Osteoblast (primary cell): ENCODE results near the gene TRIM65. TPM values are rescaled to one million over a fixed set of nuclear protein-coding genes. Genes with fewer than 3 reads are reported as not detected.
A peak's percentile ranks its signal among the peaks of the same experiment; 100 is the strongest.

ENCODE experiments used
- DNase-seq: peaks from one replicate; pipeline ENCODE4 v3.0.0; 2011; ENCODE audit warnings: low spot score, mixed read lengths; ENCODE audit not compliant: insufficient read length; ENCODE audit errors: missing footprints
- H2AFZ ChIP-seq: 2 replicates; pipeline ENCODE4 v1.6.0; 2011; ENCODE audit warnings: mild to moderate bottlenecking, low read length
- H3K27ac ChIP-seq: 2 replicates; pipeline ENCODE4 v1.5.1; 2011; ENCODE audit warnings: mild to moderate bottlenecking, low read depth, low read length, moderate library complexity
- H3K27me3 ChIP-seq: 2 replicates; pipeline ENCODE4 v1.6.0; 2012; ENCODE audit warnings: mild to moderate bottlenecking, control low read depth, inconsistent platforms, low read length, moderate library complexity; ENCODE audit not compliant: insufficient read depth
- H3K36me3 ChIP-seq: 2 replicates; pipeline ENCODE4 v1.5.1; 2011; ENCODE audit warnings: mild to moderate bottlenecking, low read length, control low read depth, moderate library complexity; ENCODE audit not compliant: insufficient read depth
- H3K4me1 ChIP-seq: 2 replicates; pipeline ENCODE4 v1.5.1; 2011; ENCODE audit warnings: mild to moderate bottlenecking, low read length, control low read depth, moderate library complexity; ENCODE audit not compliant: insufficient read depth
- H3K4me2 ChIP-seq: 2 replicates; pipeline ENCODE4 v1.6.0; 2011; ENCODE audit warnings: mild to moderate bottlenecking, low read length; ENCODE audit not compliant: insufficient read depth
- H3K4me3 ChIP-seq: fragments of 200-600 bp; sonication (generic); 3 replicates; pipeline ENCODE4 v1.5.1; 2012; ENCODE audit warnings: mild to moderate bottlenecking, low read length, inconsistent platforms; ENCODE audit not compliant: insufficient read depth
- H3K79me2 ChIP-seq: 2 replicates; pipeline ENCODE4 v1.6.0; 2012; ENCODE audit warnings: mild to moderate bottlenecking, low read length, control low read depth, inconsistent platforms; ENCODE audit not compliant: insufficient read depth
- H3K9me3 ChIP-seq: 2 replicates; pipeline ENCODE4 v1.5.1; 2011; ENCODE audit warnings: low read depth, low read length, control low read depth
- H4K20me1 ChIP-seq: 2 replicates; pipeline ENCODE4 v1.6.0; 2012; ENCODE audit warnings: mild to moderate bottlenecking, low read length, control low read depth; ENCODE audit not compliant: insufficient read depth
- CTCF ChIP-seq: IDR thresholded peaks from 2 replicates; pipeline ENCODE4 v1.5.1; 2011; ENCODE audit warnings: mild to moderate bottlenecking, low read depth, low read length, moderate library complexity; ENCODE audit errors: extremely low read depth
- total RNA-seq: library from RNA; depleted of rRNA; stranded (reverse); fragments of >200 nt; gene quantifications from 2 replicates; pipeline ENCODE4 v1.2.3, GENCODE V29; 2012

TRIM65 gene
- total RNA-seq, 1 donor = 22.8 TPM

DNA sequence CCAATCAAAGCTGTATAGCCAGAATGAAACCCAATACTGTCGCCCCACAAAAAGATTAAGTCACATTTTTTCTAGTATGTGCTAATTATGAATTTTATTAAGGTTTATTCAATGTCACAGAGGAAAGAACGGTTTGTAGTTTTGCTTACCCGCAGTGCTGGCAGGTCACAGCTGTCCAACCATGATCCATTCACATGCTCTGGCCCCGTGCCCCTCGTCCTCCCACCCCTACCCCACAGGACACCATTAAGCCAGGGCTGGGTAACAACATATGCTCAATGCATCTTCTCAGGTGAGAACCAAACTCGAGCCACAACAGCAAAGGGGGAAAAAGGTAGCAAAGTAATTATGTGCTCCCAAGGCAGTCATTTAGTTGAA lies 44.7 kb upstream of the TRIM65 start:
- H3K79me2 ChIP-seq = peaks cover 5% of the 10 kb centered on the region
- no peaks in the 10 kb centered on the region for H3K9me3 ChIP-seq
- DNase-seq = no peak
- no peaks in the 10 kb centered on the region for H4K20me1 ChIP-seq
- H3K4me3 ChIP-seq = peak overlapping the region; percentile 97
- no peak for TF ChIP-seq CTCF
- H3K4me2 ChIP-seq = peak overlapping the region; percentile 90
- no peaks in the 10 kb centered on the region for H3K27me3 ChIP-seq
- H3K4me1 ChIP-seq = peaks cover 3% of the 10 kb centered on the region
- H2AFZ ChIP-seq = peak overlapping the region; percentile 73
- H3K27ac ChIP-seq = peak overlapping the region; percentile 58
- H3K36me3 ChIP-seq = peaks cover 13% of the 10 kb centered on the region

GRCh38 chr17:75940727-75941441 lies 44.1 kb upstream of the TRIM65 start, which contains the start of gene FBF1:
TSS of gene FBF1 (minus strand) at chr17:75941042. CDS start at chr17:75938149, 2,893 bp downstream.
- no peaks in the 10 kb centered on the region for H3K9me3 ChIP-seq
- H3K36me3 ChIP-seq = peaks cover 10% of the 10 kb centered on the region
- peak within 1 kb of the TSS; percentile 90 for H3K4me2 ChIP-seq
- peak within 1 kb of the TSS; percentile 97 for H3K4me3 ChIP-seq
- peak within 1 kb of the TSS; percentile 96 for H2AFZ ChIP-seq
- peak; percentile 99 for DNase-seq
- peak within 1 kb of the TSS; percentile 84 for H3K27ac ChIP-seq
- no peaks in the 10 kb centered on the region for H3K27me3 ChIP-seq
- peaks cover 3% of the 10 kb centered on the region for H3K4me1 ChIP-seq
- peaks cover 5% of the 10 kb centered on the region for H3K79me2 ChIP-seq
- no peak for TF ChIP-seq CTCF
- no peaks in the 10 kb centered on the region for H4K20me1 ChIP-seq

GRCh38 chr17:75937652-75938051 lies 40.9 kb upstream of the TRIM65 start:
- no peak overlapping the region for H3K4me3 ChIP-seq
- no peak for DNase-seq
- no peaks in the 10 kb centered on the region for H3K36me3 ChIP-seq
- no peaks in the 10 kb centered on the region for H3K9me3 ChIP-seq
- H3K4me2 ChIP-seq = no peak overlapping the region
- H2AFZ ChIP-seq = no peak overlapping the region
- no peak for TF ChIP-seq CTCF
- no peaks in the 10 kb centered on the region for H3K27me3 ChIP-seq
- H3K79me2 ChIP-seq = peaks cover 5% of the 10 kb centered on the region
- peaks cover 3% of the 10 kb centered on the region for H3K4me1 ChIP-seq
- H4K20me1 ChIP-seq = no peaks in the 10 kb centered on the region
- H3K27ac ChIP-seq = no peak overlapping the region

- no peak overlapping the region for H3K4me3 ChIP-seq
- H3K4me1 ChIP-seq = no peaks in the 10 kb centered on the region
- peaks cover 6% of the 10 kb centered on the region for H3K36me3 ChIP-seq
- H2AFZ ChIP-seq = no peak overlapping the region
- no peaks in the 10 kb centered on the region for H3K27me3 ChIP-seq
- H3K27ac ChIP-seq = no peak overlapping the region
- H3K79me2 ChIP-seq = no peaks in the 10 kb centered on the region
- H3K4me2 ChIP-seq = no peak overlapping the region
- no peaks in the 10 kb centered on the region for H3K9me3 ChIP-seq
- DNase-seq = no peak
- H4K20me1 ChIP-seq = no peaks in the 10 kb centered on the region
- TF ChIP-seq CTCF = no peak
These were observed 37.1 kb upstream of the TRIM65 start for GRCh38 chr17:75933808-75934207.
